ENCODE results near the gene ZNF423. TPM values are rescaled to one million over a fixed set of nuclear protein-coding genes. Genes with fewer than 3 reads are reported as not detected.

ZNF423 gene
- total and polyA plus RNA-seq, 5 donors, result 5.5 to 22.2 (median 14.4) TPM

DNA sequence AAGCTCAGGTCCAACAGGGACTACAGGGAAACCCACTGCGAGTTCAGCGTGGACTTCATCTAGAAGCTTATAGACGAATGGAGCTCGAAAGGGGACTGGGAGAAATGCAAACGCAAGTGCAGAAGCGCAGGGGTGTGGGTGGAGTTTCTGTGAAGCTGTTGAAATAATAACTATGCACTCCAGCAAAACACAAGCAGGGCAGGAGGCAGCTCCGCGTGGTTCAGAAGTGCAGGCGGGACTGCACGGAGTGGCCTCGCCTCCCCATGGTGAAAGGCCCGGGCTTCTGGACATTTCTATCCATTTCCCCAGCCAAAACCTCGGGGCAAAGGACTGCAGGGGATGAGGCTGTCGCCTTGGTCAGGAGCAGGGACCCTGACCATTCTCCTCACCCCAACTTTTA, 74.5 kb downstream of the ZNF423 start:
- Histone ChIP-seq H3K27ac (ENCODE audit: low read length) (no peak overlapping the region), H3K4me1 (ENCODE audit: control insufficient read depth, insufficient read depth, low read length) (peaks cover 5% of the 10 kb centered on the region), H3K9me3 (ENCODE audit: control insufficient read depth, low read length) (no peaks in the 10 kb centered on the region), H3K4me3 (ENCODE audit: low read length) (no peak overlapping the region), H3K27me3 (ENCODE audit: control insufficient read depth, insufficient read depth) (no peaks in the 10 kb centered on the region)
- ATAC-seq (peak; percentile 46 to 52), DNase-seq (peak in 2 of 3 donors; percentile 33 to 77)
- intact Hi-C loops (cut with DNase I), result loop anchor here in 1 of 4 donors (10.0 kb wide), 1 partner anchor 73 kb away; the partner anchor contains the start of gene ZNF423
- 62% methylated on average over 14 of the region's 14 CpGs for WGBS

DNA sequence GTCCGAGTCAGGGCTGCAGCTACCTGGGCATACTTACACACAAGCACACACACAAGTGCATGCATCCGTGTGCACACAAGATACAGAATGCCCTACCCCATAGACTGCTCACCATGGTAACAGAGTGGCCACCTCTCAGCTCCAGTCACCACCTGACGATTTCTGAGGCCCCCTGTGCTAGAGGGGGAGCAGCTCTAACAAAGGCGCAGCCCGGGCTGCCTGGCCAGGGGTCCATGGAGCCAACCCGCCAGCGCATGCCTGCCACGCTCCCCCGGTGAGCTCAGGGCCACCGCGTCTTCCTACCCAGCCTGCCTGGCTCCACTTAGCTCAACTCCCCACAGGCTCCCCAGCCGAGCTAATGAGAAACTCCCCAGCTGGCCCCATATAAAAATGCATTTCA, 75.5 kb downstream of the ZNF423 start:
- Histone ChIP-seq H3K27me3 (ENCODE audit: control insufficient read depth, insufficient read depth) (no peaks in the 10 kb centered on the region), H3K9me3 (ENCODE audit: control insufficient read depth, low read length) (no peaks in the 10 kb centered on the region), H3K4me3 (ENCODE audit: low read length) (no peak overlapping the region), H3K4me1 (ENCODE audit: control insufficient read depth, insufficient read depth, low read length) (peaks cover 12% of the 10 kb centered on the region), H3K27ac (ENCODE audit: low read length) (no peak overlapping the region)
- whole genome bisulfite sequencing, result 70% methylated on average over 12 of the region's 12 CpGs
- DNase-seq (no peak), ATAC-seq (no peak)
- intact Hi-C loops (cut with DNase I), result loop anchor here in 1 of 4 donors (10.0 kb wide), 1 partner anchor 74 kb away; the partner anchor contains the start of gene ZNF423

DNA sequence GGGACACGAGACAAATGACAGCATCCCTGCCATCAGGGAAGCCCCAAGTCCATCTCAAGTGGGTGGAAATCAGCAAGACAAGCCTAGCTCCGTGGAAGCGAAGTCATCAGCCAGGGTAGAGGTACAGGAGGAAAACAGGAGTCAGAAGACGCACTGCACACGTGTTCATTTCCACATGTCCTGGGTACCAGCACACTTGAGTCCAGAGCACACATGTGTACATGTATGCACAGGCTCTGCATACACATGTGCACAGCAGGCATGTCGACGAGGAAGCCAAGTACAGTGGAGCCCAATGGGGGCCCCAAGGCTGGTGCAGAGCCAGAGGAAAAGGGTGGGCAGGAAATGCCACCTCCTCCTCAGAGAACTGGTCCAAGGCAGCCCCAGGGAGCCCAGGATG, 75.9 kb downstream of the ZNF423 start:
- intact Hi-C loops (cut with DNase I), result loop anchor here in 2 of 4 donors (5.0 to 10.0 kb wide), 2 partner anchors 72 to 75 kb away; partner anchors contain the start of gene ZNF423 (in 1 of the 2)
- Histone ChIP-seq H3K27me3 (ENCODE audit: control insufficient read depth, insufficient read depth) (no peaks in the 10 kb centered on the region), H3K4me1 (ENCODE audit: control insufficient read depth, insufficient read depth, low read length) (peaks cover 13% of the 10 kb centered on the region), H3K9me3 (ENCODE audit: control insufficient read depth, low read length) (no peaks in the 10 kb centered on the region), H3K4me3 (ENCODE audit: low read length) (no peak overlapping the region), H3K27ac (ENCODE audit: low read length) (no peak overlapping the region)
- ATAC-seq (no peak), DNase-seq (no peak)
- 71% methylated on average over 7 of the region's 7 CpGs for WGBS

DNA sequence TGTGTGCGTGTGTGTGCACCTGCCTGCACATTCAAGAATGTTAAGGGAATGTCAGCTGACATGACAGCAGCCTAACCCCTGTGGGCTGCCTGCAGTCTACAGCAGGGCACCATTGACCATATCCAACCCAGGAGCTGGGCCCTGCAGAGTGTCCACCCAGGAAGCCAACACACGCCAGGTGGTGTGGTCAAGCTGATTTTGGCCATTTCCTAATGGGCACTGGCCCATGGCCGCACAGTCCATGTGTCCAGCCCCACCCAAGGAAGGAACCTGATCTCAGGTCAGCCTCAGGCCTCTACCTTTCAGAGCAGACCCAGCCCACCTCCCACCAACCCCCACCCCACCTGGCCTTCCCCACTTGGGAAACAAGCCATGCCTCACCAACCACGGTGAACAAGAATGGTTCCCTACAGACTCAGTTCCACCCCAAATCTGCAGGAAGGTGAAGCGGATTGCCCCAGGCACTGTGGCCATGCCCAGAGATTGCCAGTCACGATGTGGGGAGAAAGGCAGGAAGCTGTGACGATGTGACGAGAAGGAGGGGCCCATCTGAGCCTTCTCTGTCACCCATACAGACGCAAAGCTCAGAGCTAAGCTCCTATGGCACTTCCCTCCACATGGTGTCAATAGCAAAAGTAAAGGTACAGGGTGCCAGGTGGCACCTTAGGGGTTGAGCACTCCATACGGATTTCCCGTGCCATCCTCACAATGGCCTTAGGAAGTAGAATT, 77.5 kb downstream of the ZNF423 start:
- intact Hi-C loops (cut with DNase I), result loop anchor here in 1 of 4 donors (5.0 kb wide), 1 partner anchor 74 kb away; no protein-coding TSS in a partner anchor
- Histone ChIP-seq H3K4me3 (ENCODE audit: low read length) (no peak overlapping the region), H3K27me3 (ENCODE audit: control insufficient read depth, insufficient read depth) (no peaks in the 10 kb centered on the region), H3K4me1 (ENCODE audit: control insufficient read depth, insufficient read depth, low read length) (peaks cover 19% of the 10 kb centered on the region), H3K27ac (ENCODE audit: low read length) (no peak overlapping the region), H3K9me3 (ENCODE audit: control insufficient read depth, low read length) (no peaks in the 10 kb centered on the region)
- no peak for DNase-seq
- no peak for ATAC-seq
- WGBS, result 83% methylated on average over 11 of the region's 11 CpGs

DNA sequence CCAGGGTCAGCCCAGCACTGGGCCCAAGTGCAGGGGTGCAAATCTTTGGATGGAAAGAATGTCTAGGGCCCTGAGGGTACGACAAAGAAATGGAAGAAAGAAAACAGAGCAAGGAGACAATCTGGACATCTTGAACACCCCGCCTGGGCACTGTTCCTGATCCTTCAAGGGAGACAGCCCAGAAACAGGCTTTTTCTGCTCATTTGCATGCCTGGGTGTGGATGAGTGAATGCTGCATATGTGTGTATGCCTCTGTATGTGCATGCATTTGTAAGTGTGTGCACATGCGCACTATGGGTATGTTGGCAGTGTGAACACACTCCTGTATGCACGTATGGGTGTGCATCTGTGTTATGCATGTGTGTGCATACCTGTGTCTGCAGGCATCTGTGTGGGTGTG, 79.2 kb downstream of the ZNF423 start:
- no peaks in the 10 kb centered on the region for H3K9me3 ChIP-seq (ENCODE audit: control insufficient read depth, low read length)
- DNase-seq, result no peak
- H3K27ac ChIP-seq (ENCODE audit: low read length), result peak overlapping the region; percentile 15
- no peak for ATAC-seq
- H3K27me3 ChIP-seq (ENCODE audit: control insufficient read depth, insufficient read depth), result no peaks in the 10 kb centered on the region
- peaks cover 19% of the 10 kb centered on the region for H3K4me1 ChIP-seq (ENCODE audit: control insufficient read depth, insufficient read depth, low read length)
- 77% methylated on average over 4 of the region's 4 CpGs for WGBS
- no peak overlapping the region for H3K4me3 ChIP-seq (ENCODE audit: low read length)
- intact Hi-C loops (cut with DNase I), result loop anchor here in 1 of 4 donors (5.0 kb wide), 1 partner anchor 76 kb away; no protein-coding TSS in a partner anchor

DNA sequence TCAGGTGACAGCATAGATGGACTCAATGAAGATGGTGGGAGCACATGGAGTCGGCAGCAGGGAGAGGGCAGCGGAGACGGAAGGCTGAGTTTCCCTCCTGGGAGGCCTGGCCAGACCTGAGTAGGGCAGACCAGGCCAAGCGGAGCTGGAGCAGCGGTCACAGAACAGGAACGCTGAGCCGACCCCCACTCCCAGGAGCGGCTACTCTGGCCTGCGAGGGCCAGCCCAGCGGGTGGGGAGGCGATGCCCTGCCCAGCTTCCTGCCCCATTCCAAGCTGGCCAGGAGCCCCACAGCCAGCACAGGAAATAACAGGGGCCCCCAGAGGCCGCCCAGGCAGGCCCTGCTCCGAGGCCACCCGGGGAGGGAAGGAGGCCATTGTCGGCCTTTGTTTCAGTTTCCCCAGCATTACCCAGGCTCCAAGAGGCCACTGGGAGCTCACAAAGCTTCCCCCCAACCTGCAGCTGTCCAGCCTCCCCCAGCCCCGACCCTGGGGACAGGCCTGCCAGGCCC, 79.8 kb downstream of the ZNF423 start:
- H3K27me3 ChIP-seq (ENCODE audit: control insufficient read depth, insufficient read depth), result no peaks in the 10 kb centered on the region
- intact Hi-C loops (cut with DNase I), result loop anchor here in 1 of 4 donors (5.0 kb wide), 1 partner anchor 76 kb away; no protein-coding TSS in a partner anchor
- peaks cover 19% of the 10 kb centered on the region for H3K4me1 ChIP-seq (ENCODE audit: control insufficient read depth, insufficient read depth, low read length)
- peak; percentile 69 to 86 (median 81) for DNase-seq
- no peak overlapping the region for H3K4me3 ChIP-seq (ENCODE audit: low read length)
- 39% methylated on average over 16 of the region's 16 CpGs for WGBS
- peak; percentile 81 to 87 for ATAC-seq
- H3K27ac ChIP-seq (ENCODE audit: low read length), result peak overlapping the region; percentile 65
- no peaks in the 10 kb centered on the region for H3K9me3 ChIP-seq (ENCODE audit: control insufficient read depth, low read length)

DNA sequence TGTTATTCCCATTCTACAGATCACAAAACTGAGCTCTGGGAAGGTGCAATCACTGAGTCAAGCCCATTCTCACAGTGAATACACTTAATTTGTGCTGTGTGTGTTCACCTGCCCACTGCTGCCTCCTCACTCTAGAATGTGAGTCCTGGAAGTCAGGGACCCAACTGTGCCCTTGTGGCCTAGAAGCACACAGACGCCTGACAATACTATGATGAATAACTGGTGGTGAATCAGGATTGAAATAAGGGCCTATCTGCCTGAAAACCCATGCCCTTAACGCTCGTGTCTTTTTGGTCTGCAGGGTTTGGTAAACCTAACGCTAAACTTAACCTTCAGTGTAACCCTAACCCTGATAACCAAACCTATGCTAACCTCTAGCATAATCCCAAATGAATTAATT, 80.3 kb downstream of the ZNF423 start:
- intact Hi-C loops (cut with DNase I), result loop anchor here in 1 of 4 donors (5.0 kb wide), 1 partner anchor 77 kb away; no protein-coding TSS in a partner anchor
- Histone ChIP-seq H3K27me3 (ENCODE audit: control insufficient read depth, insufficient read depth) (no peaks in the 10 kb centered on the region), H3K9me3 (ENCODE audit: control insufficient read depth, low read length) (no peaks in the 10 kb centered on the region), H3K4me1 (ENCODE audit: control insufficient read depth, insufficient read depth, low read length) (peaks cover 19% of the 10 kb centered on the region), H3K27ac (ENCODE audit: low read length) (peak overlapping the region; percentile 65), H3K4me3 (ENCODE audit: low read length) (no peak overlapping the region)
- 80% methylated on average over 4 of the region's 4 CpGs for WGBS
- ATAC-seq (no peak), DNase-seq (no peak)

DNA sequence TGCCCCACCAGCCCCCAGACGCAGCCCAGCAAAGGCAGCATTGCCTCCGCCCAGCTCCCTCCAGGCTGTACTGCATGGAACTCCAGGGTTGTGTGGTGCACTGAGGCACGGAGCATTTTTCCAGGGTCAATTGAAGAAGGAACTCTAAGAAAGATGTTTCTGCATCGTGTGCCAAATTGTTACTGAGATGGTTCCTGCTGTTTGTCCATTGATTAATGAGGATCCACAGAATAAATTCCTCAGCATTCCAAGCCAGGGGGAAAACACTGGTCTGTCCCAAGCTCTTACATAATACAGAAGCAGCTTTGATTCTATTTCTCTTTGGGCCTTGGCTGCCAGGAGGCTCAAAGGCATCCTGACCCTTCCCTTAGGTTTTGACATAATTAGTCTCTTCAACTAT, 80.9 kb downstream of the ZNF423 start:
- H3K27me3 ChIP-seq (ENCODE audit: control insufficient read depth, insufficient read depth), result no peaks in the 10 kb centered on the region
- intact Hi-C loops (cut with DNase I), result loop anchor here in 1 of 4 donors (5.0 kb wide), 1 partner anchor 77 kb away; no protein-coding TSS in a partner anchor
- DNase-seq (no peak), ATAC-seq (no peak)
- no peaks in the 10 kb centered on the region for H3K9me3 ChIP-seq (ENCODE audit: control insufficient read depth, low read length)
- H3K4me3 ChIP-seq (ENCODE audit: low read length), result no peak overlapping the region
- 80% methylated on average over 4 of the region's 4 CpGs for WGBS
- peaks cover 19% of the 10 kb centered on the region for H3K4me1 ChIP-seq (ENCODE audit: control insufficient read depth, insufficient read depth, low read length)
- H3K27ac ChIP-seq (ENCODE audit: low read length), result no peak overlapping the region

DNA sequence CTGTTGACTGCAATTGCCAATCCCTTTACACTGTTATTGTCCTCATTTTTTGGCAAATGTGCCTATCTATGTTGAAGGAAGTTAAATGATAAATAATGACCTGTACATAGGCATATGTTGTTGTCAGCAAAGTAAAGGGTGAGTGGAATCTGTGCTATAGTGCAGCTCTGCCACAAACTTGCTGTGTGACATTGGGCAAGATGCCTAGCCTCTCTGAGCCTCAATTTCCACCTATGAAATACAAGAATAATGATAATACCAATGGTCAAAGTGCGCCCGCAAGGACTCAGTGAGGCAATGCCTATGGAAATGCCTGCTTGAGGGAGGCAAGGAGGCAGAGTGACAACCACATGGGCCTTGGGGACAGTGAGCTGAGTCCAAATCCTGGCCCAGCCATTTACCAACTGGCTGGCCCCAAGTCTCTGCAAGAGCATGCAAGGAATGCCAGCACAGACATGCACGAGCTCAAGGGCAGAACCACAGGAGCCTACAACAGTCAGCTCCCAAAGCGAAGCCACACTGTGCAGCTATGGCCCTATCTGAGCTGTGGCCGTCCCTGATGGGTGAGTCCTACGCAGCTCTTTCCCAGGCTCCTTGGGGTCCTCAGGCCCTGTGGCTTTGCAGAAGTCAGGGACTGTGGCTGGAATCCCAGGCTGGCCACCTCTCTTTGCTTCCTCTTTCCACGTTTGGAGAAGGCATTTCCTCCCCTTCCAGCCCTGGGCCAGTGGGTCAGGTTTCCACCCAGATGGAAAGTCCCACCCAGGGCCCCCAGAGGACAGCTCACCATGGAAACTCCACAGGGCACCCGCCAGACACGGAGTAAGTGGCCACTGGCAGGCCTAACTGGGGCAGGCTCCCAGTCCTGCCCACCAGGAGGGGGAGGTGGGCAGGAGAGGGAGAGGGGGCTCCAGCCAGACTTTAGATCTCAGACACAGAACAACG, 82.1 kb downstream of the ZNF423 start:
- H3K4me1 ChIP-seq (ENCODE audit: control insufficient read depth, insufficient read depth, low read length), result peaks cover 19% of the 10 kb centered on the region
- H3K27ac ChIP-seq (ENCODE audit: low read length), result no peak overlapping the region
- ATAC-seq (peak; percentile 12 to 62), DNase-seq (no peak)
- no peaks in the 10 kb centered on the region for H3K27me3 ChIP-seq (ENCODE audit: control insufficient read depth, insufficient read depth)
- H3K4me3 ChIP-seq (ENCODE audit: low read length), result no peak overlapping the region
- intact Hi-C loops (cut with DNase I), result no loop called here
- no peaks in the 10 kb centered on the region for H3K9me3 ChIP-seq (ENCODE audit: control insufficient read depth, low read length)
- 69% methylated on average over 10 of the region's 10 CpGs for WGBS

DNA sequence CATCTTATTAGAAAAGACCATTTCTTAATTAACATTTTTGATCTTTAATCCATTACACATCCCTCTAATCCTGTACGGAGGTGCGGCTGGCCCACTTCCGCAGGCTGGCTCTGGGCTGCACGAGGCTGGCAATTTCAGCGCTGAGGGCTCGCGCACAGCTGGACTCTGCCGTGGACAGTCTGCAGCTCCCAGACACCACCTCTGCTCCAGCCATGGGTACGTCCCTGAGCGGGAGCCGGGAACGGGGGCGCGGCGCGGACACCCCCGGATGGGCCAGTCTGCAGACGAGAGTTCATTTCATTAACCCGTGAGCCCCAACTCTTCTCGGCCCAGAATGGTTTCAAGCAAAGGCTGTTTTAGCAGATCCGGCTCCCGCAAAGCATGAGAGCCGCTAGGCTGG, 87.9 kb downstream of the ZNF423 start:
- intact Hi-C loops (cut with DNase I), result no loop called here
- no peak overlapping the region for H3K27ac ChIP-seq (ENCODE audit: low read length)
- peaks cover 3% of the 10 kb centered on the region for H3K4me1 ChIP-seq (ENCODE audit: control insufficient read depth, insufficient read depth, low read length)
- WGBS, result 91% methylated on average over 23 of the region's 23 CpGs
- H3K4me3 ChIP-seq (ENCODE audit: low read length), result no peak overlapping the region
- H3K9me3 ChIP-seq (ENCODE audit: control insufficient read depth, low read length), result no peaks in the 10 kb centered on the region
- DNase-seq (no peak), ATAC-seq (no peak)
- no peaks in the 10 kb centered on the region for H3K27me3 ChIP-seq (ENCODE audit: control insufficient read depth, insufficient read depth)

All from right cardiac atrium (tissue), 5 donors.